ENCODE measurements around the gene MLC1. TPM values are rescaled to one million over a fixed set of nuclear protein-coding genes. Genes with fewer than 3 reads are reported as not detected.

Gene MLC1
- total RNA-seq, 1 donor from 2014 or later = not detected

GRCh38 chr22:50092342-50092741 lies 7.1 kb upstream of the MLC1 start:
- no peaks in the 10 kb centered on the region for H3K36me3 ChIP-seq
- no peak overlapping the region for H3K27ac ChIP-seq
- H3K4me1 Mint-ChIP-seq = no peaks in the 10 kb centered on the region
- H3K4me2 ChIP-seq = no peak overlapping the region
- no peak overlapping the region for H3K4me3 ChIP-seq
- H2AFZ ChIP-seq (replicated peaks) = no peak overlapping the region
- TF ChIP-seq EZH2 (IDR thresholded peaks at IDR 0.05) (no peak), CTCF (IDR thresholded peaks at IDR 0.05) (no peak), EZH2phosphoT487 (IDR thresholded peaks at IDR 0.05) (no peak)
- no peaks in the 10 kb centered on the region for H3K9me3 ChIP-seq (ENCODE audit: low read depth)
- H3K27me3 Mint-ChIP-seq (ENCODE audit: insufficient read depth, low read depth) = peaks cover 11% of the 10 kb centered on the region
- no peak overlapping the region for H3K4me3 Mint-ChIP-seq
- H3K4me1 ChIP-seq = no peaks in the 10 kb centered on the region
- H3K9me3 Mint-ChIP-seq = peaks cover 12% of the 10 kb centered on the region
- H3K27me3 ChIP-seq = no peaks in the 10 kb centered on the region
- no peak overlapping the region for H3K9ac ChIP-seq
- no peaks in the 10 kb centered on the region for H4K20me1 ChIP-seq (ENCODE audit: low read depth)
- H3K36me3 Mint-ChIP-seq = no peaks in the 10 kb centered on the region
- H3F3A ChIP-seq (ENCODE audit: low read depth) = no peaks in the 10 kb centered on the region
- DNase-seq (ENCODE audit: low spot score) = no peak
- H3K27ac Mint-ChIP-seq = peak overlapping the region; percentile 35
- no peaks in the 10 kb centered on the region for H3K79me2 ChIP-seq (ENCODE audit: low read depth)

GRCh38 chr22:50091092-50091768 lies 6.0 kb upstream of the MLC1 start:
- H3K27ac Mint-ChIP-seq = no peak overlapping the region
- H2AFZ ChIP-seq (replicated peaks) = no peak overlapping the region
- no peak for DNase-seq (ENCODE audit: low spot score)
- H3K36me3 ChIP-seq = no peaks in the 10 kb centered on the region
- no peaks in the 10 kb centered on the region for H3K79me2 ChIP-seq (ENCODE audit: low read depth)
- H3K9me3 Mint-ChIP-seq = peaks cover 18% of the 10 kb centered on the region
- H3K9me3 ChIP-seq (ENCODE audit: low read depth) = no peaks in the 10 kb centered on the region
- no peak overlapping the region for H3K27ac ChIP-seq
- no peaks in the 10 kb centered on the region for H3F3A ChIP-seq (ENCODE audit: low read depth)
- H3K36me3 Mint-ChIP-seq = no peaks in the 10 kb centered on the region
- H3K27me3 ChIP-seq = no peaks in the 10 kb centered on the region
- no peak overlapping the region for H3K4me3 Mint-ChIP-seq
- no peaks in the 10 kb centered on the region for H3K4me1 Mint-ChIP-seq
- H3K4me3 ChIP-seq = no peak overlapping the region
- no peaks in the 10 kb centered on the region for H4K20me1 ChIP-seq (ENCODE audit: low read depth)
- no peak overlapping the region for H3K4me2 ChIP-seq
- TF ChIP-seq EZH2phosphoT487 (IDR thresholded peaks at IDR 0.05) (no peak), CTCF (IDR thresholded peaks at IDR 0.05) (no peak), EZH2 (IDR thresholded peaks at IDR 0.05) (no peak)
- H3K9ac ChIP-seq = no peak overlapping the region
- peaks cover 11% of the 10 kb centered on the region for H3K27me3 Mint-ChIP-seq (ENCODE audit: insufficient read depth, low read depth)
- H3K4me1 ChIP-seq = no peaks in the 10 kb centered on the region

GRCh38 chr22:50090412-50090714 lies 5.1 kb upstream of the MLC1 start:
- H3K4me3 ChIP-seq = no peak overlapping the region
- H3K27ac ChIP-seq = no peak overlapping the region
- Mint-ChIP-seq H3K27ac (no peak overlapping the region), H3K36me3 (no peaks in the 10 kb centered on the region), H3K4me1 (peaks cover 4% of the 10 kb centered on the region), H3K9me3 (peaks cover 18% of the 10 kb centered on the region), H3K4me3 (no peak overlapping the region), H3K27me3 (ENCODE audit: insufficient read depth, low read depth) (peaks cover 12% of the 10 kb centered on the region)
- no peaks in the 10 kb centered on the region for H3K79me2 ChIP-seq (ENCODE audit: low read depth)
- no peaks in the 10 kb centered on the region for H3F3A ChIP-seq (ENCODE audit: low read depth)
- no peak for DNase-seq (ENCODE audit: low spot score)
- no peaks in the 10 kb centered on the region for H3K4me1 ChIP-seq
- no peak overlapping the region for H2AFZ ChIP-seq (replicated peaks)
- H3K27me3 ChIP-seq = no peaks in the 10 kb centered on the region
- H3K9me3 ChIP-seq (ENCODE audit: low read depth) = no peaks in the 10 kb centered on the region
- no peaks in the 10 kb centered on the region for H4K20me1 ChIP-seq (ENCODE audit: low read depth)
- TF ChIP-seq EZH2phosphoT487 (IDR thresholded peaks at IDR 0.05) (no peak), CTCF (IDR thresholded peaks at IDR 0.05) (no peak), EZH2 (IDR thresholded peaks at IDR 0.05) (no peak)
- no peak overlapping the region for H3K9ac ChIP-seq
- no peak overlapping the region for H3K4me2 ChIP-seq
- no peaks in the 10 kb centered on the region for H3K36me3 ChIP-seq

Measured in neural progenitor cell (in vitro differentiated cells).